Keratinocyte (primary cell): Measurements from ENCODE around the gene UBE2N. TPM values are rescaled to one million over a fixed set of nuclear protein-coding genes. Genes with fewer than 3 reads are reported as not detected.
"Not testable (repeated sequence)": the region's sequence is repeated elsewhere in the genome, so short reads cannot be mapped to it uniquely, and the experiment has no call there.

Experiments used
- DNase-seq: peaks from one replicate; pipeline ENCODE4 v3.0.0-alpha.2; 2011; ENCODE audit warnings: low read depth, missing footprints, low spot score
- FAIRE-seq: peaks from 2 replicates; lab custom pipeline; 2011; peaks lifted over from hg19 to GRCh38; lab: Jason Lieb, UNC
- H2AFZ ChIP-seq: 2 replicates; pipeline ENCODE4 v1.6.0; 2012; ENCODE audit warnings: low read length, control low read depth, inconsistent platforms; ENCODE audit not compliant: control insufficient read depth
- H3K27ac ChIP-seq: 2 replicates; pipeline ENCODE4 v1.5.1; 2011; ENCODE audit warnings: low read length; ENCODE audit not compliant: control insufficient read depth, insufficient read depth
- H3K27me3 ChIP-seq: 3 replicates; pipeline ENCODE4 v1.6.0; 2011; ENCODE audit warnings: low read length; ENCODE audit not compliant: control insufficient read depth, insufficient read depth; ENCODE audit errors: extremely low read depth
- H3K36me3 ChIP-seq, 2 experiments: 2 replicates in 1 of 2; 3 replicates in 1 of 2; pipeline ENCODE4 v1.5.1; 2011; ENCODE audit warnings: low read length in 2 of 2, mild to moderate bottlenecking in 1 of 2; ENCODE audit not compliant: control insufficient read depth in 2 of 2, insufficient read depth in 2 of 2; ENCODE audit errors: extremely low read depth in 1 of 2
- H3K4me1 ChIP-seq: 3 replicates; pipeline ENCODE4 v1.5.1; 2011; ENCODE audit warnings: low read length; ENCODE audit not compliant: control insufficient read depth, insufficient read depth; ENCODE audit errors: extremely low read depth
- H3K4me2 ChIP-seq: 3 replicates; pipeline ENCODE4 v1.6.0; 2011; ENCODE audit warnings: low read depth, low read length; ENCODE audit not compliant: control insufficient read depth, insufficient read depth; ENCODE audit errors: extremely low read depth
- H3K4me3 ChIP-seq, 3 experiments: fragments of 200-600 bp in 1 of 3; sonication (generic) in 1 of 3; 2 replicates in 2 of 3; 3 replicates in 1 of 3; pipeline ENCODE4 v1.5.1; 2011 to 2016; ENCODE audit warnings: low read length in 3 of 3, mild to moderate bottlenecking in 3 of 3, control low read depth in 2 of 3, inconsistent platforms in 1 of 3, low read depth in 1 of 3, mixed read lengths in 1 of 3, mixed run types in 1 of 3, moderate library complexity in 1 of 3; ENCODE audit not compliant: control insufficient read depth in 2 of 3, insufficient read depth in 2 of 3; ENCODE audit errors: extremely low read depth in 1 of 3
- H3K79me2 ChIP-seq: 2 replicates; pipeline ENCODE4 v1.6.0; 2012; ENCODE audit warnings: low read length; ENCODE audit not compliant: control insufficient read depth, insufficient read depth
- H3K9ac ChIP-seq: 3 replicates; pipeline ENCODE4 v1.6.0; 2011; ENCODE audit warnings: low read length; ENCODE audit not compliant: control insufficient read depth, insufficient read depth; ENCODE audit errors: extremely low read depth
- H3K9me1 ChIP-seq: 3 replicates; pipeline ENCODE4 v1.6.0; 2011; ENCODE audit warnings: low read length; ENCODE audit not compliant: control insufficient read depth, insufficient read depth; ENCODE audit errors: extremely low read depth
- H3K9me3 ChIP-seq: 2 replicates; pipeline ENCODE4 v1.5.1; 2012; ENCODE audit warnings: low read depth, low read length; ENCODE audit not compliant: control insufficient read depth
- H4K20me1 ChIP-seq: 3 replicates; pipeline ENCODE4 v1.6.0; 2011; ENCODE audit warnings: low read length; ENCODE audit not compliant: control insufficient read depth, insufficient read depth; ENCODE audit errors: extremely low read depth
- EZH2 ChIP-seq: IDR thresholded peaks from one replicate; pipeline ENCODE4 v1.6.1; 2012; ENCODE audit warnings: inconsistent platforms, mild to moderate bottlenecking, low read length, moderate library complexity
- dilution Hi-C: fragments of 300-500 bp; cut with MboI; formaldehyde crosslinking; loops from one replicate; pipeline ENCODE4 v1.7.0; 2020; ENCODE audit warnings: low sequenced_read_pairs; ENCODE audit not compliant: extremely low pct_ligation_motif_present
- polyA plus RNA-seq, 5 experiments: library from polyadenylated mRNA; depleted of rRNA in 3 of 5; stranded (reverse) in 3 of 5; stranded (forward) in 1 of 5; unstranded in 1 of 5; fragments of >200 nt; gene quantifications; 1 replicate in 1 of 5; 2 replicates in 3 of 5; 3 replicates in 1 of 5; pipeline versions ENCODE4 v1.2.1 to v1.2.3, GENCODE V29; 2011 to 2012; ENCODE audit warnings: missing spikeins in 2 of 5, low read depth in 1 of 5, low replicate concordance in 1 of 5
- TF ChIP-seq, protein P1 (sequence below), 3 experiments: IDR thresholded peaks in 1 of 3; conservative IDR thresholded peaks in 1 of 3; optimal IDR thresholded peaks in 1 of 3; 2 replicates in 2 of 3; 3 replicates in 1 of 3; pipeline versions ENCODE3 to v1.5.1; 2011; ENCODE audit warnings: low read length in 3 of 3, mild to moderate bottlenecking in 3 of 3, moderate library complexity in 2 of 3, control low read depth in 1 of 3, inconsistent platforms in 1 of 3; ENCODE audit not compliant: insufficient read depth in 2 of 3; ENCODE audit errors: extremely low read depth in 1 of 3

The UBE2N gene
- polyA plus RNA-seq, 1 donor (not counting 4 experiments of a cell fraction or from before 2014, with no cell fraction given), result 218 TPM

DNA sequence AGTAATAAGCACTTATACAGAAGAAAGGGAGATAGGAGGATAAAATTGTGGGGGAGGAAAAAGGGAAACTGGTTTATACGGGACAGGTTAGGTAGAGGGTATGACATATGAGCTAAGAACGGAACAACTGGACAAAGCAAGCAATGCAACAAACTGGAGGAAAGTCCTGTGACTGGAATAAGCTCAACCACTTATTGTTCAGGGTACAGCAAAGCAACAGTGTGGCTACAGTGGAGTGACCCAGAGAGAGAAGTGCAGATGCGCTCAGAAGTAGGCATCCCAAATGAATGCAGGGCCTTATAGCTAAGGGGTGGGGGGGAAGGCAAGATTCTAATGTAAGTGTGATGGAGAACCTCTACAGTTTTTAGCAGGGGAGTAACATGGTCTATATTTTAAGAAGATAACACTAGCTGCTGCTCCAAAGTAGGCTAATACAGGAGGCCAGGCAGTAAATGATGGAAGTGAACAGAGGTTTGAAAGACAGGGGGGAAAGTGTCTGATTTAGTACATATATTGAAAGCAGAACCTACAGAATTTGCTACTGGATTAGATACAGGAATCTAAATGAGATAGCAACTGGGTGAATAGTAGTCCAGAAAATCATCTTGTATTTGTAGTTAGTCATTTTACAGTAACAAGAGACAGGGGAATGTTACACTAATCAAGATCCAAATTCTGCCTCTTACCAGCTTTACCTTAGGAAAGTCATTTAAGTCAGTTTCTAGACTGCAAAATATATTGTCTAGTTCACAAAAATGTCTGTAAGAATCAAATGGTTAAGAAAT, 3.3 kb downstream of the UBE2N start:
- Histone ChIP-seq H3K79me2 (peaks cover 83% of the 10 kb centered on the region), H3K27ac (no peak overlapping the region), H3K4me2 (peak overlapping the region; percentile 41), H3K4me1 (peaks cover 29% of the 10 kb centered on the region), H3K9ac (no peak overlapping the region), H2AFZ (no peak overlapping the region), H4K20me1 (peaks cover 51% of the 10 kb centered on the region), H3K36me3 (peaks cover 0 to 3% of the 10 kb centered on the region in 2 experiments), H3K9me3 (no peaks in the 10 kb centered on the region), H3K27me3 (no peaks in the 10 kb centered on the region), H3K9me1 (peaks cover 2% of the 10 kb centered on the region), H3K4me3 (no peak overlapping the region)
- TF ChIP-seq, protein P1, sequence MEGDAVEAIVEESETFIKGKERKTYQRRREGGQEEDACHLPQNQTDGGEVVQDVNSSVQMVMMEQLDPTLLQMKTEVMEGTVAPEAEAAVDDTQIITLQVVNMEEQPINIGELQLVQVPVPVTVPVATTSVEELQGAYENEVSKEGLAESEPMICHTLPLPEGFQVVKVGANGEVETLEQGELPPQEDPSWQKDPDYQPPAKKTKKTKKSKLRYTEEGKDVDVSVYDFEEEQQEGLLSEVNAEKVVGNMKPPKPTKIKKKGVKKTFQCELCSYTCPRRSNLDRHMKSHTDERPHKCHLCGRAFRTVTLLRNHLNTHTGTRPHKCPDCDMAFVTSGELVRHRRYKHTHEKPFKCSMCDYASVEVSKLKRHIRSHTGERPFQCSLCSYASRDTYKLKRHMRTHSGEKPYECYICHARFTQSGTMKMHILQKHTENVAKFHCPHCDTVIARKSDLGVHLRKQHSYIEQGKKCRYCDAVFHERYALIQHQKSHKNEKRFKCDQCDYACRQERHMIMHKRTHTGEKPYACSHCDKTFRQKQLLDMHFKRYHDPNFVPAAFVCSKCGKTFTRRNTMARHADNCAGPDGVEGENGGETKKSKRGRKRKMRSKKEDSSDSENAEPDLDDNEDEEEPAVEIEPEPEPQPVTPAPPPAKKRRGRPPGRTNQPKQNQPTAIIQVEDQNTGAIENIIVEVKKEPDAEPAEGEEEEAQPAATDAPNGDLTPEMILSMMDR (optimal IDR thresholded peaks at IDR 0.05 in 1 of 3, IDR thresholded peaks at IDR 0.05 in 1 of 3, conservative IDR thresholded peaks at IDR 0.05 in 1 of 3; ENCODE audit: extremely low read depth in 1 of 3, insufficient read depth in 2 of 3, low read length in 3 of 3), result no peak
- no peak for TF ChIP-seq EZH2
- no peak for DNase-seq
- FAIRE-seq, result no peak
- dilution Hi-C loops, result no loop called here

DNA sequence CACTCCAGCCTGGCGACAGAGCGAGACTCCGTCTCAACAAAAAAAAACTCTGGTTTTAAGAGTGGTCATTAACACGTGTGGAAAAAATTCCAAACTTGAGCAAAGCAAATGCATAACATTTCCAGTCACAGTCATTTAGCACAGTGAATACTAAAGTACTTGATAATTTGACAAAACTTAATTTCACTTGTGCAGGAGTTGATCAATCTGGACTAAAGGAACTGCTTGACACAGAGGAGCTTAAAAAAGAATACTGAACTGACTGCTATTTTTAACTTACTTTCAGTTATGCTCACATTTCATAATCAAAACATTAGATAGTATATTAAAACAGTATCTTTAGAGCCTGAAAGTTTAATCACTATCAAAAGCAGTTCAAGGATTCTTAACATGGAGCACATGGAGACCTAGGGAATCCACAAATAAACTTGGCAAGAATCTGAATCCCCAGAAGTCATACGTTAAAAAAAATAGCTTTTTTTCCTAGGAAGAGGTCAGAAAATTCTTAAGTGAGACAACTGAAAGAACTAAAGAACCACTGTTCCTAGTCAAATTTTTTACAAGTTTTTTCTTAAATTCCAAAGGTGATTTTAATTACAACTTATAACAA, 7.4 kb downstream of the UBE2N start:
- dilution Hi-C loops, result no loop called here
- H3K9ac ChIP-seq, result no peak overlapping the region
- peaks cover 49% of the 10 kb centered on the region for H4K20me1 ChIP-seq
- no peaks in the 10 kb centered on the region for H3K9me3 ChIP-seq
- H3K4me1 ChIP-seq, result peaks cover 18% of the 10 kb centered on the region
- FAIRE-seq (no peak), DNase-seq (no peak)
- H3K4me2 ChIP-seq, result no peak overlapping the region
- H3K79me2 ChIP-seq, result peaks cover 98% of the 10 kb centered on the region
- no peak for TF ChIP-seq EZH2
- TF ChIP-seq, protein P1 (optimal IDR thresholded peaks at IDR 0.05 in 1 of 3, IDR thresholded peaks at IDR 0.05 in 1 of 3, conservative IDR thresholded peaks at IDR 0.05 in 1 of 3; ENCODE audit: extremely low read depth in 1 of 3, insufficient read depth in 2 of 3, low read length in 3 of 3), result no peak
- no peaks in the 10 kb centered on the region for H3K27me3 ChIP-seq
- no peak overlapping the region for H3K4me3 ChIP-seq
- H3K9me1 ChIP-seq, result peaks cover 2% of the 10 kb centered on the region
- no peak overlapping the region for H3K27ac ChIP-seq
- no peak overlapping the region for H2AFZ ChIP-seq
- H3K36me3 ChIP-seq, result peaks cover 0 to 3% of the 10 kb centered on the region in 2 experiments

DNA sequence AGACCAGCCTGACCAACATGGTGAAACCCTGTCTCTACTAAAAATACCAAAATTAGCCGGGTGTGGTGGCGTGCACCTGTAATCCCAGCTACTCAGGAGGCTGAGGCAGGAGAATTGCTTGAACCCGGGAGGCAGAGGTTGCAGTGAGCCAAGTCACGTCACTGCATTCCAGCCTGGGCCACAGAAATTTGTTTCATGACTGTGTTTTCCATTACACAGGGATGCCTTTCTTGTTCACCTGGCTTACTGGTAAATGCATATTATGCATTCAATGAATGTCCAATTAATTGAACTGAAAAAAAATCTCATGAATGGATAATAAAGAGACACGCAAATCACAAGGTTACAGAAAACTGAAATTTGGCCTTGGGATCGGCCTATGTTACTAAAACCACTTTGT, 9.7 kb downstream of the UBE2N start:
- H3K4me1 ChIP-seq, result peaks cover 21% of the 10 kb centered on the region
- H4K20me1 ChIP-seq, result peaks cover 44% of the 10 kb centered on the region
- H3K9me3 ChIP-seq, dilution Hi-C loops, H3K9me1 ChIP-seq, H3K9ac ChIP-seq, H3K27ac ChIP-seq, FAIRE-seq, H3K4me3 ChIP-seq, H2AFZ ChIP-seq, DNase-seq, H3K36me3 ChIP-seq, H3K27me3 ChIP-seq: not testable (repeated sequence)
- H3K79me2 ChIP-seq, result peaks cover 97% of the 10 kb centered on the region
- peak overlapping the region; percentile 4 for H3K4me2 ChIP-seq
